Ascending aorta (tissue), 2 donors: ENCODE data around the gene FABP6. TPM values are rescaled to one million over a fixed set of nuclear protein-coding genes. Genes with fewer than 3 reads are reported as not detected.

Source experiments
- DNase-seq, 2 donors: peaks; one replicate each; pipeline ENCODE4 v3.0.0-alpha.2; 2019; ENCODE audit warnings: low spot score in 2 of 2
- H3K27ac ChIP-seq, 2 donors: fragments of 200-600 bp; sonication (generic); one replicate each; pipeline ENCODE4 v1.5.1; 2016 to 2017; ENCODE audit warnings: mild to moderate bottlenecking in 1 of 2
- H3K27me3 ChIP-seq: fragments of 200-600 bp; sonication (generic); one replicate; pipeline ENCODE4 v1.5.1; 2017
- H3K36me3 ChIP-seq, 2 donors: fragments of 200-600 bp; sonication (generic); one replicate each; pipeline ENCODE4 v1.5.1; 2016
- H3K4me1 ChIP-seq, 2 donors: fragments of 200-600 bp; sonication (generic); one replicate each; pipeline ENCODE4 v1.5.1; 2016 to 2017; ENCODE audit warnings: mild to moderate bottlenecking in 1 of 2
- H3K4me3 ChIP-seq, 2 donors: fragments of 200-600 bp; sonication (generic); one replicate each; pipeline ENCODE4 v1.5.1; 2016 to 2017; ENCODE audit warnings: mild to moderate bottlenecking in 1 of 2
- H3K9me3 ChIP-seq, 2 donors: fragments of 200-600 bp; sonication (generic); one replicate each; pipeline ENCODE4 v1.5.1; 2016
- intact Hi-C: fragments of 100-400 bp; cut with DNase I; formaldehyde crosslinking; loops from one replicate; pipeline ENCODE4 v1.15.1; 2023
- total RNA-seq: library from RNA; depleted of rRNA; stranded (reverse); fragments of >200 nt; gene quantifications from one replicate; pipeline ENCODE4 v1.1.0, GENCODE V29; 2016
- TF ChIP-seq, protein P1 (sequence below), 3 experiments: fragments of 200-600 bp in 2 of 3; fragments of 450-650 bp in 1 of 3; sonication (generic) in 2 of 3; IDR thresholded peaks; one replicate each; pipeline ENCODE4 v1.5.1; 2016 to 2019; ENCODE audit warnings: antibody characterized with exemption in 3 of 3, mild to moderate bottlenecking in 1 of 3, moderate library complexity in 1 of 3

The FABP6 gene
- total RNA-seq, 1 donor from 2014 or later: not detected

- no peak for DNase-seq
- no peak overlapping the region for H3K27ac ChIP-seq
- H3K4me3 ChIP-seq: no peak overlapping the region
- TF ChIP-seq, protein P1, sequence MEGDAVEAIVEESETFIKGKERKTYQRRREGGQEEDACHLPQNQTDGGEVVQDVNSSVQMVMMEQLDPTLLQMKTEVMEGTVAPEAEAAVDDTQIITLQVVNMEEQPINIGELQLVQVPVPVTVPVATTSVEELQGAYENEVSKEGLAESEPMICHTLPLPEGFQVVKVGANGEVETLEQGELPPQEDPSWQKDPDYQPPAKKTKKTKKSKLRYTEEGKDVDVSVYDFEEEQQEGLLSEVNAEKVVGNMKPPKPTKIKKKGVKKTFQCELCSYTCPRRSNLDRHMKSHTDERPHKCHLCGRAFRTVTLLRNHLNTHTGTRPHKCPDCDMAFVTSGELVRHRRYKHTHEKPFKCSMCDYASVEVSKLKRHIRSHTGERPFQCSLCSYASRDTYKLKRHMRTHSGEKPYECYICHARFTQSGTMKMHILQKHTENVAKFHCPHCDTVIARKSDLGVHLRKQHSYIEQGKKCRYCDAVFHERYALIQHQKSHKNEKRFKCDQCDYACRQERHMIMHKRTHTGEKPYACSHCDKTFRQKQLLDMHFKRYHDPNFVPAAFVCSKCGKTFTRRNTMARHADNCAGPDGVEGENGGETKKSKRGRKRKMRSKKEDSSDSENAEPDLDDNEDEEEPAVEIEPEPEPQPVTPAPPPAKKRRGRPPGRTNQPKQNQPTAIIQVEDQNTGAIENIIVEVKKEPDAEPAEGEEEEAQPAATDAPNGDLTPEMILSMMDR (IDR thresholded peaks at IDR 0.05): no peak
- H3K9me3 ChIP-seq: no peaks in the 10 kb centered on the region
- no peaks in the 10 kb centered on the region for H3K27me3 ChIP-seq
- H3K4me1 ChIP-seq: no peaks in the 10 kb centered on the region
- intact Hi-C loops: no loop called here
- H3K36me3 ChIP-seq: no peaks in the 10 kb centered on the region
Observed at GRCh38 chr5:160266752-160267345, 37.5 kb downstream of the FABP6 start.

DNA sequence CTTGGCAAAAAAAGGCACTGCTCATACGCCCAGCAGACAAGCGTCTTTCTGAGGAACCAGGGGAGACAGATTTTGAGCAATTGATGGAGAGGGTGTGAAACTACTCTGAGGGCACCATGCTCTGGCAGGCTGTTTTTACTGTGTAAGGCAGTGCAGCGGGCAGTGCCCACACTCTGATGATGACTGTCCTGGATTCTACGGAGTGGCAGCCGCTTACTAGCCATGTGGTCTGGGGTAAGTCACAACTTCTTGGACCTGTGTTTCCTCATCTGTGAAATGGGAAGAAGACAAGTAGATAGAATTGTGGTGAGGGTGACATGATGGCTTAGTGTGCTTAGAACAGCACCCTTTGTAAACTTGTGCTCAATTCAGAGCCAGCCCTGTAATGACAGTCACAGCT, 38.8 kb downstream of the FABP6 start:
- TF ChIP-seq, protein P1 (IDR thresholded peaks at IDR 0.05): no peak
- intact Hi-C loops: no loop called here
- H3K9me3 ChIP-seq: no peaks in the 10 kb centered on the region
- no peak overlapping the region for H3K4me3 ChIP-seq
- no peaks in the 10 kb centered on the region for H3K27me3 ChIP-seq
- no peaks in the 10 kb centered on the region for H3K4me1 ChIP-seq
- H3K36me3 ChIP-seq: no peaks in the 10 kb centered on the region
- no peak overlapping the region for H3K27ac ChIP-seq
- DNase-seq: no peak

GRCh38 chr5:160269017-160269416, 39.7 kb downstream of the FABP6 start:
- TF ChIP-seq, protein P1 (IDR thresholded peaks at IDR 0.05): no peak
- no peaks in the 10 kb centered on the region for H3K27me3 ChIP-seq
- no peak overlapping the region for H3K27ac ChIP-seq
- no peaks in the 10 kb centered on the region for H3K9me3 ChIP-seq
- DNase-seq: peak; percentile 70 to 84
- intact Hi-C loops: no loop called here
- no peaks in the 10 kb centered on the region for H3K36me3 ChIP-seq
- no peak overlapping the region for H3K4me3 ChIP-seq
- H3K4me1 ChIP-seq: no peaks in the 10 kb centered on the region

DNA sequence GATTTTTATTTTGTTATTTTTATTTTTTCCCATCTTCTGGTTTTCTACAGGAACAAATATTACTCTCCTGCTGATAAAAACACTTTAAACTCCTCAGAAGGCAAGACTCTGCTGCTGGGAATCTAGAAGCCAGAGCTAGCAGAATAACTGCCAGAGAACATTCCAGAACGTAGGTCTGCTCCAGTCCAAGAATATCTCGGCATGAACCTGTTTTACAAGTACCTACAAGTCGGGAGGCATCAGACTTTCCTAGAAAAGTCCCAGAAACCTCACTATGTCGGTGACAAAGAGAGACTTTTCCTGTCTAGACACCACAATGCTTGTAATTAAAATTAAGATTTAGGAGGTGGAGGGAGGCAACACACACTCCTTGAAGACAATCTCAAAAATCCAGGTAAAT, 41.4 kb downstream of the FABP6 start:
- Histone ChIP-seq H3K27ac (peak overlapping the region in 1 of 2 donors; percentile 7), H3K27me3 (no peaks in the 10 kb centered on the region), H3K4me3 (no peak overlapping the region), H3K36me3 (no peaks in the 10 kb centered on the region), H3K4me1 (no peaks in the 10 kb centered on the region), H3K9me3 (no peaks in the 10 kb centered on the region)
- intact Hi-C loops: no loop called here
- DNase-seq: no peak
- TF ChIP-seq, protein P1 (IDR thresholded peaks at IDR 0.05): no peak

GRCh38 chr5:160271396-160271795, 42.1 kb downstream of the FABP6 start:
- intact Hi-C loops: no loop called here
- no peaks in the 10 kb centered on the region for H3K27me3 ChIP-seq
- H3K9me3 ChIP-seq: no peaks in the 10 kb centered on the region
- no peaks in the 10 kb centered on the region for H3K36me3 ChIP-seq
- TF ChIP-seq, protein P1 (IDR thresholded peaks at IDR 0.05): no peak
- DNase-seq: no peak
- H3K4me3 ChIP-seq: no peak overlapping the region
- peak overlapping the region in 1 of 2 donors; percentile 7 for H3K27ac ChIP-seq
- no peaks in the 10 kb centered on the region for H3K4me1 ChIP-seq

DNA sequence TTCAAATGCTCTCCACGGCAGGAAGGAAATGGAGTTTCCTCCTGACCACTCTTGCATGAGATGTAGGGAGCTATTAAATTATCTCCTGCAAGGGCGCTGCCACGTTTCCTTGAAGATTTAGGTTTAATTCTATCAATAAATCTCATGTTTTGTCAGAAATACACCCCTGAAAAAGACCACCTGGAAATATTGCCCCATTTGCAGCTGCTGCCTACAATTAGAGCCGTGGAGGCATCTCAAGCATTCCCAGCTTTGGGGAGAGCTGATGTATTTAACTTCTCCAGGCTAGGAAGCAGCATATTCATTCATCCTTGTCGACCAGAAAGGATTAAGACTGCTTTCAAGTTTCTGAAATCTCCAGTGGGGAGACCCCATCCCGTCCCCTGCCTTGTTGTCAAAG, 42.5 kb downstream of the FABP6 start:
- H3K27me3 ChIP-seq: no peaks in the 10 kb centered on the region
- no peak overlapping the region for H3K4me3 ChIP-seq
- no peaks in the 10 kb centered on the region for H3K9me3 ChIP-seq
- no peaks in the 10 kb centered on the region for H3K36me3 ChIP-seq
- H3K27ac ChIP-seq: peak overlapping the region in 1 of 2 donors; percentile 7
- no peaks in the 10 kb centered on the region for H3K4me1 ChIP-seq
- TF ChIP-seq, protein P1 (IDR thresholded peaks at IDR 0.05): no peak
- no peak for DNase-seq
- intact Hi-C loops: no loop called here
